ENCODE measurements around the gene TMPRSS11F.

Gene TMPRSS11F

DNA sequence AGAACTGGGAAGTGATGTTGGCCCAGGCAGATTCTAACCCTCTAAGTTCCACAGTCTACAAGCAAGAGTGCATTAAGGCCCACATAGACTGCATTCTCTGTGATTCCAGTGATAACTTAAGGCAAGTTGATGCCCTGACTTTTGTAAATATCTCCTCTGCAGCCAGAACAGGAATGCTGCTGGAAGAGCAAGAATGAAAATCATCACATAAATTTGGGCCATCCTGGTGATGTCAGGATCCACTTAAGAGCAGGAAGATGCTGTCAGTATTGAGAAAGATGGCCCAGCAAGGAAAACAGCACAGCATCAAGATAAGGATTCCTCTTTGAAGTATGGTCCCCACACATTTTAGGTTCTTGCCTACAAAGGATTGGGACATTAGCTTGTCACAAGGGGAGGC lies 52.4 kb downstream of the TMPRSS11F start:
- no peak for DNase-seq

GRCh38 chr4:68076194-68076593 lies 53.5 kb downstream of the TMPRSS11F start:
- DNase-seq = no peak

DNA sequence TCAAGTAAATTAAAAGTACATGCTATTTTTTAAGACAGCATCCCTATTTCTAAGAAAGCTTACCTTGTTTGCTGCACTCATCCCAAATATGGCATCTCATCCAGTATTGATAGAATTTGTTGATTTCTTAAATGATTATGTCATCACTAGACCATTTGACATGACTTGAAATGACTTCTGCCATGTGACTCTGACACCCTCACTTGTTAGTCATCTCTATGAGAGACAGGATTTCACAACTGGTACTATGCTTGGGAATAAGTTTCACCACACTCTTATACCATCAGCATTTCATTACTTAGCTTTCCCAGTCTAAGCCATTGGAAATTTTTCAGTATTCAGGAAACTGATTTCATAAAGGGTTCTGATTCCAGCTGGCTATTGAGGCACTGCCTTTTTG lies 55.3 kb downstream of the TMPRSS11F start:
- DNase-seq = no peak

DNA sequence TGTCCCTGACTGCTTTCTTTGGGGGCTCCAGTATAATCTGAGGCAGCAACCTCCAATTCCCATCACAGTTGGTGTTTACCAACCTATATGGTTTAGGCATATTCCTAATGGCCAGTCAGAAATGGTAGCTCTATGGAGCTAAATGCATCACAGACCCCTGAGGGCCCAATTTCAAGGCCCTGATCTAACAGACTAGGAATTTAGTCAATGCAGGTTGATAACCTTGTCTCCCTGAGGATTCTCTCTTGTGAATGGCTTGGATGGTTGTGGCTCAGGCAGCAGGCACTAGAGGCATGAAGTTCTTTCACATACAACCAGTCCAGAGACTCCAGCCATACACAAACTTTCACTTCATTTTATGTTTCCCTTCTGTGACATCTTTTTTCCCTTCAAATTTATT lies 59.4 kb downstream of the TMPRSS11F start:
- no peak for DNase-seq

DNA sequence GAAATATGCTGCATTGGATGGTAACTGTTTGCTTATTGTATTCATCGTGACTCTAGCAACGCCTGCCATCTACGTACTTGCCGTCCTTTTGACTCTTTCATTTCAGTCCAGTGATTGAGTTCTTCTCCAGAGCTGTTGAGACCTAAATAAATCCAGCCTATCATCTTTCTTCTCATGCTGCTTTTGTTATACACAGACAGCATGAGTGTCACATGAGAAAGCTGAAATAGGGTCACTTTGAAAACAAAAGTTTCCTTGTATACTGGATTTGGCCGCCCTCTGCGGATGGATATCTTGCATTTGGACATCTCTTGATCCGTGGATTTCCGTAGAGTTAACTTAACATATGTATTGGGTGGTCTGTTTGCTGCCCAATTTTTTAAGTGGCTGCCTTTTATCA lies 67.2 kb downstream of the TMPRSS11F start:
- DNase-seq = no peak

- DNase-seq = no peak
Measured at GRCh38 chr4:68038272-68038671, 91.4 kb downstream of the TMPRSS11F start.

DNA sequence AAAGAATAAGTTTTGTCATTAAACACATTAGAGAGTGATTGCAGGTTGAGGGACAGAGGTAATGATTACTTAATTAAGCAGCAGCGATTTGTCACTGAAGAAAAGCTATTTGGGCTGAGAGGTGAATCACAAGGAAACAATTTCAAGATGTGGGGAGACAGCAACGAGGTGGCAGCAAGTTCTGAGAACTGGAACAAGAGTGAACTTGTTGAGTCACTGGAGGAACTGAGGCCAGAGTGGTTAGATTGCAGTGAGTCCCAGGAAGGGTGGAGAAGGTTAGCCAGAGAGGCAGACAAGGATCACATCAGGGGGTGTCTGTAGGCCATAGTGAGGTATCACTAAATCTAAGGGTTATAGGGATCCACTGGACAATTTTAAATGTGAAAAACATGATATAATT lies 108.5 kb downstream of the TMPRSS11F start:
- DNase-seq = no peak

DNA sequence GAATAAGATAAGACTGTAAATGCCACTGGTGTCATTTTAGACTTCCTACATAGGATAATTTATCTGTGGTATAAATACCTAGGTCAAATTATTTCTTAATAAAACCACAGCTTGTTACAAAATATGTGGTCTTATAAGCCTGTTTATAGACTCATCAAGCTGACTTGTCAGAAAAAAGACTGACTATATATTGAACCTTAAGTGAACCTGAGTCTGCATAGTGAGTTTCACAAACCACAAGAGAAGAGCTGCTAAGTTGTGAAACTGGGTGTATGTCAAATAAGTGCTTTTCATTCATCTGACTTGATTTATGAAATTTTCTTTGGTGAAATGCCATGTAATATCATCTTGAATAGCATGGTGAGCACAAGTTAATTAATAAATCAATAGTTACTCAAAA lies 118.0 kb downstream of the TMPRSS11F start:
- DNase-seq = no peak
